K562 (cell line): ENCODE data around the gene DNAJB13. TPM values are rescaled to one million over a fixed set of nuclear protein-coding genes. Genes with fewer than 3 reads are reported as not detected.

Experiments
- ARID1B ChIP-seq: fragments of 450-650 bp; IDR thresholded peaks from 2 replicates; pipeline ENCODE4 v1.6.1; 2016; ENCODE audit warnings: antibody characterized with exemption, mild to moderate bottlenecking, inconsistent platforms
- DIDO1 ChIP-seq: fragments of 450-650 bp; IDR thresholded peaks from 2 replicates; pipeline ENCODE4 v1.6.1; 2016; ENCODE audit warnings: low read depth, missing biosample characterization, missing genetic modification characterization
- DMBX1 ChIP-seq: fragments of 250-450 bp; sonication (Bioruptor Pico); IDR thresholded peaks from 2 replicates; pipeline ENCODE4 v1.8.0; 2022; ENCODE audit warnings: inconsistent platforms, mild to moderate bottlenecking, moderate library complexity, borderline replicate concordance
- GABPB1 ChIP-seq: sonication (generic); formaldehyde crosslinking; IDR thresholded peaks from 2 replicates; pipeline ENCODE4 v1.8.0; 2022; ENCODE audit warnings: mild to moderate bottlenecking, missing genetic modification reagents
- GABPB2 ChIP-seq: fragments of 250-450 bp; sonication (Bioruptor Pico); conservative IDR thresholded peaks from 2 replicates; pipeline ENCODE4 v1.5.1; 2021; ENCODE audit warnings: mild to moderate bottlenecking
- HDAC8 ChIP-seq: fragments of 450-650 bp; IDR thresholded peaks from 2 replicates; pipeline ENCODE4 v1.6.1; 2016; ENCODE audit warnings: mild to moderate bottlenecking, missing genetic modification characterization, moderate library complexity, missing compliant biosample characterization
- HNRNPK ChIP-seq: fragments of 200-400 bp; formaldehyde crosslinking; IDR thresholded peaks from one replicate; pipeline ENCODE4 v1.6.1; 2018; ENCODE audit warnings: mild to moderate bottlenecking, low read depth, low read length; ENCODE audit not compliant: poor library complexity, severe bottlenecking
- JUND ChIP-seq, 2 experiments: IDR thresholded peaks; 2 replicates in 1 of 2; 3 replicates in 1 of 2; pipeline ENCODE4 v1.6.1; 2011; ENCODE audit warnings: borderline replicate concordance in 2 of 2, low read depth in 2 of 2, low read length in 2 of 2, improper control_type of control experiment in 1 of 2, missing biosample characterization in 1 of 2, missing genetic modification characterization in 1 of 2, missing genetic modification reagents in 1 of 2
- LCOR ChIP-seq: sonication (generic); formaldehyde crosslinking; IDR thresholded peaks from 2 replicates; pipeline ENCODE4 v1.8.0; 2022; ENCODE audit warnings: mild to moderate bottlenecking, missing genetic modification reagents
- MEF2A ChIP-seq: IDR thresholded peaks from 2 replicates; pipeline ENCODE4 v1.6.1; 2011; ENCODE audit warnings: low read depth, mild to moderate bottlenecking, low read length, moderate library complexity; ENCODE audit not compliant: control insufficient read depth
- MTA3 ChIP-seq: fragments of 450-650 bp; formaldehyde crosslinking; IDR thresholded peaks from 2 replicates; pipeline ENCODE4 v1.6.1; 2017; ENCODE audit warnings: mild to moderate bottlenecking, borderline replicate concordance
- PHF21A ChIP-seq: fragments of 450-650 bp; IDR thresholded peaks from 2 replicates; pipeline ENCODE4 v1.6.1; 2017; ENCODE audit warnings: low read depth, borderline replicate concordance
- PPARD ChIP-seq: fragments of 250-450 bp; sonication (Bioruptor Pico); IDR thresholded peaks from 2 replicates; pipeline ENCODE4 v1.8.0; 2022; ENCODE audit warnings: inconsistent platforms, mild to moderate bottlenecking, moderate library complexity
- RHOXF2B ChIP-seq: fragments of 250-450 bp; sonication (Bioruptor Pico); conservative IDR thresholded peaks from 2 replicates; pipeline ENCODE4 v1.5.1; 2021
- U2AF2 ChIP-seq: fragments of 200-400 bp; formaldehyde crosslinking; optimal IDR thresholded peaks from 2 replicates; pipeline ENCODE3; 2017; ENCODE audit warnings: low read depth, mild to moderate bottlenecking, low read length
- ZBTB17 ChIP-seq: fragments of 450-650 bp; formaldehyde crosslinking; IDR thresholded peaks from 2 replicates; pipeline ENCODE4 v1.4.0; 2020; ENCODE audit warnings: mild to moderate bottlenecking
- ZC3H8 ChIP-seq: fragments of 450-650 bp; IDR thresholded peaks from 2 replicates; pipeline ENCODE4 v1.6.1; 2017
- ZNF785 ChIP-seq: fragments of 250-450 bp; sonication (Bioruptor Pico); IDR thresholded peaks from 2 replicates; pipeline ENCODE4 v1.4.0; 2020; ENCODE audit warnings: mild to moderate bottlenecking
- polyA plus RNA-seq, 8 experiments: library from polyadenylated mRNA; depleted of rRNA in 4 of 8; stranded (reverse) in 5 of 8; unstranded in 3 of 8; fragments of >200 nt; fragmentation: Nextera tagmentation in 2 of 8; fragmentation: Illumina TruSeq in 1 of 8; extraction: Ambion mirVana in 2 of 8; extraction: Trizol in 1 of 8; gene quantifications; 2 replicates each; pipeline versions ENCODE4 v1.2.1 to v1.2.3, GENCODE V29; 2011 to 2014; ENCODE audit warnings: inconsistent platforms in 1 of 8, missing spikeins in 1 of 8
- total RNA-seq, 7 experiments: library from RNA; depleted of rRNA in 6 of 7; stranded (reverse); fragments of >200 nt in 6 of 7; fragmentation: Illumina TruSeq in 2 of 7; extraction: Trizol in 2 of 7; gene quantifications; 2 replicates each; pipeline versions ENCODE4 v1.2.1 to v1.2.3, GENCODE V29; 2011 to 2021; ENCODE audit warnings: low replicate concordance in 1 of 7
- TF ChIP-seq, protein P1 (sequence below), 3 experiments: fragments of 200-800 bp in 1 of 3; sonication (Bioruptor generic) in 1 of 3; sonication (generic) in 1 of 3; formaldehyde crosslinking in 1 of 3; IDR thresholded peaks; 2 replicates each; pipeline versions ENCODE4 v1.6.1 to v1.8.0; 2016 to 2022; ENCODE audit warnings: mild to moderate bottlenecking in 2 of 3, missing compliant biosample characterization in 2 of 3, missing genetic modification characterization in 2 of 3, missing genetic modification reagents in 1 of 3
- TF ChIP-seq, protein P2 (sequence below): fragments of 250-450 bp; sonication (Bioruptor Pico); IDR thresholded peaks from 2 replicates; pipeline ENCODE4 v1.8.0; 2021; ENCODE audit warnings: moderate library complexity, mild to moderate bottlenecking, inconsistent platforms
- TF ChIP-seq, protein P3 (sequence below): fragments of 450-650 bp; formaldehyde crosslinking; IDR thresholded peaks from 2 replicates; pipeline ENCODE4 v1.4.0; 2020; ENCODE audit warnings: mild to moderate bottlenecking, moderate library complexity

Gene DNAJB13
- total and polyA plus RNA-seq, 9 of the 15 experiments (the other 6 are each of a cell fraction or from before 2014, with no cell fraction given): 0.14 TPM; not detected in 8

DNA sequence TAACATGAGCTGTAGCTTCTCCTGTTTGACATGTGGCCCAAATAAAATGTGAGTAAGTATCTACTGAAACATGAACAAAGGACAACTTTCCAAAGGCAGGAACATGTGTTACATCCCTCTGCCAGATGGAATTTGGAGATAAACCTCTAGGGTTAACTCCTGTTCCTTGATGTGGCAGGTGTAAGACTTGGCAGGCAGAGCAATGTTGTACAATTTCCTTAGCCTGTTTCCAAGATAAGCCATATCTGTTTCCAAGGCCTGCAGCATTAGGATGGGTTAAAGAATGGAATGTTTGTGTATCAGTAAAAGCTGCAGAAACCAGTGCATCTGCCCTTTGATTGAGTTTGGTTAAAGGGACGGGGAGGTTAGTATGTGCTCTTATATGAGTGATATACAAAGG lies 8.8 kb upstream of the DNAJB13 start (continued):
- TF ChIP-seq MTA3: no peak
- TF ChIP-seq, protein P1, sequence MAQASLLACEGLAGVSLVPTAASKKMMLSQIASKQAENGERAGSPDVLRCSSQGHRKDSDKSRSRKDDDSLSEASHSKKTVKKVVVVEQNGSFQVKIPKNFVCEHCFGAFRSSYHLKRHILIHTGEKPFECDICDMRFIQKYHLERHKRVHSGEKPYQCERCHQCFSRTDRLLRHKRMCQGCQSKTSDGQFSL (CRISPR knock-in tag; IDR thresholded peaks at IDR 0.05): no peak
- TF ChIP-seq, protein P1 (tag; IDR thresholded peaks at IDR 0.05): no peak
- TF ChIP-seq ZC3H8: no peak
- peak; percentile 84 for TF ChIP-seq ARID1B
- no peak for TF ChIP-seq RHOXF2B (CRISPR knock-in tag)
- TF ChIP-seq ZNF785 (CRISPR knock-in tag): no peak
- TF ChIP-seq, protein P2, sequence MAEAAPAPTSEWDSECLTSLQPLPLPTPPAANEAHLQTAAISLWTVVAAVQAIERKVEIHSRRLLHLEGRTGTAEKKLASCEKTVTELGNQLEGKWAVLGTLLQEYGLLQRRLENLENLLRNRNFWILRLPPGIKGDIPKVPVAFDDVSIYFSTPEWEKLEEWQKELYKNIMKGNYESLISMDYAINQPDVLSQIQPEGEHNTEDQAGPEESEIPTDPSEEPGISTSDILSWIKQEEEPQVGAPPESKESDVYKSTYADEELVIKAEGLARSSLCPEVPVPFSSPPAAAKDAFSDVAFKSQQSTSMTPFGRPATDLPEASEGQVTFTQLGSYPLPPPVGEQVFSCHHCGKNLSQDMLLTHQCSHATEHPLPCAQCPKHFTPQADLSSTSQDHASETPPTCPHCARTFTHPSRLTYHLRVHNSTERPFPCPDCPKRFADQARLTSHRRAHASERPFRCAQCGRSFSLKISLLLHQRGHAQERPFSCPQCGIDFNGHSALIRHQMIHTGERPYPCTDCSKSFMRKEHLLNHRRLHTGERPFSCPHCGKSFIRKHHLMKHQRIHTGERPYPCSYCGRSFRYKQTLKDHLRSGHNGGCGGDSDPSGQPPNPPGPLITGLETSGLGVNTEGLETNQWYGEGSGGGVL (CRISPR knock-in tag): no peak
- TF ChIP-seq, protein P3, sequence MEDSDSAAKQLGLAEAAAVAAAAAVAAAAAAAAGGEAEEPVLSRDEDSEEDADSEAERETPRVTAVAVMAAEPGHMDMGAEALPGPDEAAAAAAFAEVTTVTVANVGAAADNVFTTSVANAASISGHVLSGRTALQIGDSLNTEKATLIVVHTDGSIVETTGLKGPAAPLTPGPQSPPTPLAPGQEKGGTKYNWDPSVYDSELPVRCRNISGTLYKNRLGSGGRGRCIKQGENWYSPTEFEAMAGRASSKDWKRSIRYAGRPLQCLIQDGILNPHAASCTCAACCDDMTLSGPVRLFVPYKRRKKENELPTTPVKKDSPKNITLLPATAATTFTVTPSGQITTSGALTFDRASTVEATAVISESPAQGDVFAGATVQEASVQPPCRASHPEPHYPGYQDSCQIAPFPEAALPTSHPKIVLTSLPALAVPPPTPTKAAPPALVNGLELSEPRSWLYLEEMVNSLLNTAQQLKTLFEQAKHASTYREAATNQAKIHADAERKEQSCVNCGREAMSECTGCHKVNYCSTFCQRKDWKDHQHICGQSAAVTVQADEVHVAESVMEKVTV (CRISPR knock-in tag): no peak
- no peak for TF ChIP-seq U2AF2
- peak; percentile 50; the same call in 1 of the 2 replicates for TF ChIP-seq DMBX1
- no peak for TF ChIP-seq GABPB2
- TF ChIP-seq DIDO1 (tag): no peak
- no peak for TF ChIP-seq LCOR (CRISPR knock-in tag)
- no peak for TF ChIP-seq HDAC8 (tag)
- TF ChIP-seq MEF2A: no peak
- TF ChIP-seq ZBTB17 (CRISPR knock-in tag): no peak
- TF ChIP-seq GABPB1 (CRISPR knock-in tag): no peak
- no peak for TF ChIP-seq PPARD (CRISPR knock-in tag)
- TF ChIP-seq HNRNPK: no peak
- no peak for TF ChIP-seq PHF21A
- TF ChIP-seq JUND (IDR thresholded peaks at IDR 0.05; ENCODE audit: borderline replicate concordance, low read depth, low read length): no peak
- no peak for TF ChIP-seq JUND (tag; IDR thresholded peaks at IDR 0.05; ENCODE audit: borderline replicate concordance, low read depth, low read length)
